COLO829 (cell line): ENCODE measurements around the gene FLT1.

Source experiments
- DNase-seq: peaks from one replicate; pipeline ENCODE4 v3.0.0; 2012; ENCODE audit warnings: low spot score

Gene FLT1

DNA sequence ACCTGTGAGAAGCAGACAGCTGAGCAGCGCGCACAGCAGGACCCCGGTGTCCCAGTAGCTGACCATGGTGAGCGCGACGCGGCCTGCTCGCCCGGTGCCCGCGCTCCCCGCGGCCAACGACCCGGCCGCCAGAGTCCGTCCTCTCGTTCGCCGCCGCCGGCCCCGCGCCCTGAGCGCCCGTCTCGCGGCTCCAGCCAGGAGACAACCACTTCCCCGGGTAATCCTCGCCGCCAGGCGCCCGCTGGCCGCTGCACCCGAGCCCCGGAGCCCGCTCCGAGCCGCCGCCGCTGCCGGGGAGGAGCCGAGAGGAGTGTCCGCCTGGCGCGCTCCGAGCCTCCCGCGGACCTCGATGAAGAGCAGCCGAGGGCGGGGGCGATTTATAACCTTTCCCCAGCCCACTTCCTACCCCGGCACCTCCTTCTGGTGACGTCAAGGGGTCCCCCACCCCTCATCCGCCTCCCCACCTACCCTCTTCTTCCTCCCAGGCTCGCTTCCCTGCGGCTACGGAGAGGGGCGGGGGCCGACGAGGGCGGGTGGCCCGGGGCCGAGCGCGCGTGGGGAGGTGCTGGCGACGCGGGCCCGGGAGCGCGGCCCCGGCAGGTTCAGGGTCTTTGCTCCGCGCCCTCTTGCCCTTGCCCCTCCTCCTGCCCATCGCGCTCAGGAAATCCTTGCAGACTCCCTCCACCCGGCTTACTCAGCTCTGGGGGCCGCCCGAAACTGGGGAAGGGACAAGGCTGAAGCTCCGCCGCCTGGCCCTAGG, at the start of gene FLT1:
FLT1 (minus strand) TSS at position 351 of the 760 bp plus-strand sequence; CDS start at position 66, 285 bp downstream.
- DNase-seq, result no peak

GRCh38 chr13:28544026-28544425, 49.1 kb upstream of the FLT1 start:
- no peak for DNase-seq

- no peak for DNase-seq
Measured at GRCh38 chr13:28542804-28543203, 47.9 kb upstream of the FLT1 start.

DNA sequence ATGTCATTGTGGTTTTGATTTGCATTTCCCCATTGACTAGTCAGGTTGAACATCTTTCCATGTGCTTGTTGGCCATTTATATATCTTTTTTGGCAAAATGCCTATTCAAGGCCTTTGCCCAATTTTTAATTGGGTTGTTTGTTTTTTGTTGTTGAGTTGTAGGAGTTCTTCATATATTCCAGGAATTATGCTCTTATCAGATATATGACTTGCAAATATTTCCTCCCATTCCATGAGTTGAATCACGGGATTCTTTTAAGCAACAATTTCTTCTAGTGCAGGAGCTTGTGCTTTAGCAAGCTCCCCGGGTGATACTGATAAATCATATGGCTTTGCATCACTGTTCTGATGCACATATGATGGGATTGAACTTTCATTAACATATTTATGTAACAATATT, 47.0 kb upstream of the FLT1 start:
- DNase-seq, result no peak

DNA sequence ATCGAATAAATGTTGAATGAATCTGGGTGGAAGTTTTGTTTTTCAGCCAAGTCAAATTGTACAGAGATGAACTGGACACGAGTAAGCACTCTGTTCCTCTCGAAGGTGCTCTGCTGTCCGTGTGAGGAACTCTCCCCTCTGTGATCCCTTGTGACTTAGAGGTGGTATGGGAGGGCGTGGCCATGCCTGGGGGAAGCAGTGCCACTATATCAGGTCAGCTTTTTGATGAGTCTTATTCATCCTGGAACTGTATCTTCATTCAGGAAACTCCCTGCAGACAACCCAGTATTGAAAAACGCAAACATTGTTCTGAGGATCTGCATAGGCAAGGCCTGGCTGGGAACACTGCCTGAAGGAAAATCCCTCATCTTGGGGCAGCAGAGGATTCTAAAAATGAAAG, 45.7 kb upstream of the FLT1 start:
- peak; percentile 61 for DNase-seq

DNA sequence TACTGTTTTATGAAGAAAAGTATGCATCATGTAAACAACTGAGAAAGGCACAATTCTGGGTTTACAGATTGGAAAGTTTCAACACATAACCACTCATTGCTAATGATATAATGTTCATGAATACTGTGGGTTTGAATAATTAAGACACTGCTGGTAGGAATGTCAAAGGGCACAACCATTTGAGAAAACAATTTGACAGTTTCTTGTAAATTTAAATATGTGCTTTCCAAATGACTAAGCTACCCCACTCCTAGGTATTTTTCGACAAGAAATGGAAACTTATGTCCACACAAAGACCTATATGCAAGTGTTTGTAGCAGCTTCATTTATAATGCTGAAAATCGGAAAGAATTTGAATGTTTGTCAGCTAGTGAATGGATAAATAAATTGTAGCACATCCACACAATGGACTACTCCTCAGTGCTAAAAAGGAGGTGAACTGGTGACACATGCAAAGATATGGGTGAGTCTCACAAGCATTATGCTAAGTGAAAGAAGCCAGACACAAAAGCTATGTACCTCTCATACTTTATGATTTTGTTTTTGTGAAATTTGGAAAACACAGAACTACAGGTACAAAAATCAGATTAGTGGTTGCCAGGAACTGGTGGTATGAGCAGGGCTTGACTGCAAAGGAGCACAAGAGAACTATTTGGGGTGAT, 44.8 kb upstream of the FLT1 start:
- no peak for DNase-seq

- DNase-seq, result no peak
Measured at GRCh38 chr13:28538932-28539331, 44.0 kb upstream of the FLT1 start.

GRCh38 chr13:28537171-28537570, 42.2 kb upstream of the FLT1 start:
- DNase-seq, result no peak

DNA sequence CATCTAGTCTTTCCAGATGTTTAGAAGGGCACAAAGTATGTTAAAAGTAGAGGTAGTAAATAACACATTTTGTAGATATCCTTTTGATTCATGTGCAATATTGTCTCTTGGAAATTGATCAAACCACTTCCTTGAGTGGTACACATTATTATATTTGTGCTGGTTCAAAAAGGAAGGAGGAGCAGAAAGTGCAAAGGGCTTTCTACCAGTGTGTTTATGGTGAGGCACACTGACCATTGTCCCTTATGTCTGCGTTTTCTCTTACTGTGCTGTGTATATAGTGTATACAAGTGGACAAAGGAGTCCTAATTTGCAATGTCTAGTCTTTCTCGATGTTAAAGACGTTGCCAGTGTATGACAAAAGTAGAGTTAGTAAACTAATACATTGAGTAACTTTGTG, 41.4 kb upstream of the FLT1 start:
- DNase-seq, result no peak

- no peak for DNase-seq
Measured at GRCh38 chr13:28535734-28536133, 40.8 kb upstream of the FLT1 start.

DNA sequence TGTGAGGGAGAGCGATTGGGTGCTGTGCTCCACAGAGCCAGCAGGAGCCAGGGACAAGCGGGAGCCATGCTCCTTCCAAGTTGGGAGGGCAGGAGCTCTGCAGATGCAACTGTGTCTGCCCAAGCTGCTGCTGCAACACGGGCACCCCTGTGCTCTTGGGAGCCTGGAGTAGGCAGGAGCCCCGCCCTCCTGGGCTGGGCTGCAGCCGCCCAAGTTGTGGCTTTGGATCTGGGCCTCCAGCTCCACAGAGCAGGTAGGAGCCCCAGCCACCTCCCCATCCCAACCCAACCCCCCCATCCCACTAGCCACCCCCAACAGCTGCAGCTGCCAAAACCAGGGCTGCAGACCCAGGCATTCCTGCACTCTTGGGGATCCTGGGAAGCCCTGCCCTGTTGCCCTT, 39.9 kb upstream of the FLT1 start:
- no peak for DNase-seq

- no peak for DNase-seq
Measured at GRCh38 chr13:28534210-28534609, 39.3 kb upstream of the FLT1 start.

DNA sequence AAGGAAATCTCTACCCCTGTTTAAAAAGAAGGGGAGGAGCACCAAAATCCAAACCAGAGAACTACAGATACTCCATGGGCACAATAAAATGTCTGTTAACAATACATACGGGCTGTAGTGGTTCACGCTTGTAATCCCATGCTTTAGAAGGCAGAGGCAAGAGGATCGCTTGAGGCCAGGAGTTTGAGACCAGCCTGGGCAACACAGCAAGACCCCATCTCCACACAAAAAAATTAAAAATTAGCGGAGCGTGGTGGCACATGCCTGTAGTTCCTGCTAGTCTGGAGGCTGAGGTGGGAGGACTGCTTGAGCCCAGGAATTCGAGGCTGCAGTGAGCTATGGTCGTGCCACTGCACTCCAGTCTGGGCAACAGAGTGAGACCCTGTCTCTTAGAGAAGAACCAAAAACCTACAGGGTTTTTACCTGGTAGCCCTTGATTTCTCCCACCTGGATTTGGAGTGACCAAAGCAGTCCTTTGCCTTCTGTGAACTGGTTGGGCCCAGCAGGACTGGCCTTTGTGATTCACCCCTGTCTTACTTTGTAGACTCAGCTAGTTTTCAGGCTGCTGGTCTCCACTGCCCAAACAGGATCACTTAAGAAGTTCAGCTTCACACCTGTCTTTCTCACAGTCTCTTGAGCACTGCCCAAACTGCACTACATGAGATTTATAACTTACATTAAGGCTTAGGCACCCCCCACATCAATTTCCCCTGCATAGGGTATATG, 38.7 kb upstream of the FLT1 start:
- DNase-seq, result no peak

- no peak for DNase-seq
Measured at GRCh38 chr13:28533125-28533436, 38.2 kb upstream of the FLT1 start.

- no peak for DNase-seq
Measured at GRCh38 chr13:28532388-28533124, 37.6 kb upstream of the FLT1 start.

DNA sequence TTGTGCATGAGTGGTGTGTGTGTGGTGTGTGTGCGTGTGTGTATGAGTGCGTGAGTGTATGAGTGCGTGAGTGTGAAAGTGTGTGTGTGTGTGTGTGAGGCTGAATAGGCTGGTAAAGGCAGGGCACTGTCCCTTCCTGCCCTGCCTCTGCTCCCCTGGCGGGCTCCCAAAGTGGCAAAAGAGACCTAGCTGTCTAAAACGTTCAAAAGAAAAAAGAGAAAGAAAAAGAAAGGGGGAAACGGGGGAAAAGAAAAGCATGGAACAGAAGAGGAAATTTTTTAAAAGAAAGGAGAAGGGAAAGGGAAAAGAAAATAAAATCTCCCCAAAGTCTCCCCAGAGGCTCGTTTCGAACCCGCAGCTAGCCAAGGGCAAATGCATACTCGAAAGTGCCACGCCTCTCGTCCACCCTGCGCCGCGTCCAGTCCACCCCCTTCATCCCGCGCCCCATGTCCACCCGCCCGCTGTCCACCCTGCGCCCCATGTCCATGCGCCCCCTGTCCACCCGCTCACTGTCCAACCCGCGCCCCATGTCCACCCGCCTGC, 37.0 kb upstream of the FLT1 start:
- DNase-seq, result no peak

GRCh38 chr13:28531077-28531844, 36.3 kb upstream of the FLT1 start:
- peak; percentile 68 for DNase-seq

DNA sequence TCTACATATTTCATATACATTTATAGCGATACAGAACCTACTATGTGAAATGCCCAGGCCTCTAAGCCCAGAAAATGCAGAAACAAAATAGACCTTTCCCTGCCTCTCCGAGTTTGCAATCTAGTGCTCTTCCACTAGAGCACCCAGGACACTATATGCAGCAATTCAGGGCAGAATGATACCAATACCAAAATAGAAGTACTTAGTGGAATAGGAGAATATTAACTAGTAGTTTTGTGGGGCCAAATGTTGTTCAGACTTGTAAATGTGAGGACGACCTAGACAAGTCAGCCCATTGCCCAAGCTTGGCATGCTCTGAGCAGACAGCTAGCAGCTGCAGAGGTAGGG, 35.8 kb upstream of the FLT1 start:
- DNase-seq, result peak; percentile 20

DNA sequence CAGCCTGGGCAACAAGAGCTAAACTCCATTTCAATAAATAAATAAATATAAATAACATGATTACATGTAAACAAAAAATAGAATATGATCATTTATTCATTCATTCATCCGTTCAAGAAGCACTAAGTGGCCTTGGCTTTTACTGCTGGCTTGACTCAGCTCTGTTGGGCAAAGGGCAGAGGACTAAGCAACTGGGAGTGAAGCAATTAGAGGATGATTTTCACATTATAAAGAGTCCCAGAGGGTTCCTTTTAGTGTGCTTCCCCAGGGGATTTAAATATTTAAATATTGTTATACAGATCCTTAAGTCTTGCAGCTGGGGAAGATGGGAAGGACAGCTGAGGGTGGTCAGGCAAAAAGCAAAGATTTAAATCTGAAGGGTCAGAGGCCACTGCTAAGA, 34.9 kb upstream of the FLT1 start:
- no peak for DNase-seq

- DNase-seq, result peak; percentile 19
Measured at GRCh38 chr13:28528848-28529247, 33.9 kb upstream of the FLT1 start.

- no peak for DNase-seq
Measured at GRCh38 chr13:28528388-28528787, 33.5 kb upstream of the FLT1 start.

DNA sequence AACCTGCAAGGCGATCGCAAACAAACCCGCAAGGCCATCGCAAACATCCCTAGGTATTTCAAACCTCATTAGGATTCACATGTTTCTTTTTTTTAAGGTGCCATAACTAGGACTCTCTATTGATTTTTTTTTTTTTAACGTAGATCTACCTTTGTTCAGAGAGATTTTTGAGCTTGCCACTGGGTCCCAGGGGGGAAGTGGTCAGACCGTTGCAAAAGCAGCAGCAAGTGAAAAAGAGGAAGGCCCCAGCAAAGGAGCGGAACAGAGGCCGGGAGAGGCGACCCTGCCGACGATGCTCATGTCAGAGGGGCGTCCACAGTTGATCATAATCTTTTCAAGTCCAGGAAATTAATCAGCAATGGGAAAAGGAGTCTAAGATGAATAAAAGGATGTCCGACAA, 32.7 kb upstream of the FLT1 start:
- DNase-seq, result no peak
